Gastroesophageal sphincter (tissue), 3 donors: ENCODE results near the gene RHBG.

Experiments
- POLR2A ChIP-seq, 2 donors: fragments of 450-650 bp; IDR thresholded peaks; one replicate each; pipeline ENCODE4 v1.6.1; 2017; ENCODE audit warnings: antibody characterized with exemption in 2 of 2, mild to moderate bottlenecking in 2 of 2, moderate library complexity in 1 of 2
- POLR2AphosphoS5 ChIP-seq: sonication (generic); formaldehyde crosslinking; IDR thresholded peaks from one replicate; pipeline ENCODE4 v1.6.1; 2017; ENCODE audit warnings: antibody characterized with exemption
- TF ChIP-seq, protein P1 (sequence below), 4 experiments: fragments of 200-600 bp in 2 of 4; fragments of 450-650 bp in 2 of 4; sonication (generic) in 1 of 4; IDR thresholded peaks; one replicate each; pipeline ENCODE4 v1.5.1; 2017 to 2019; ENCODE audit warnings: antibody characterized with exemption in 4 of 4, mild to moderate bottlenecking in 2 of 4, moderate library complexity in 2 of 4

- TF ChIP-seq, protein P1, sequence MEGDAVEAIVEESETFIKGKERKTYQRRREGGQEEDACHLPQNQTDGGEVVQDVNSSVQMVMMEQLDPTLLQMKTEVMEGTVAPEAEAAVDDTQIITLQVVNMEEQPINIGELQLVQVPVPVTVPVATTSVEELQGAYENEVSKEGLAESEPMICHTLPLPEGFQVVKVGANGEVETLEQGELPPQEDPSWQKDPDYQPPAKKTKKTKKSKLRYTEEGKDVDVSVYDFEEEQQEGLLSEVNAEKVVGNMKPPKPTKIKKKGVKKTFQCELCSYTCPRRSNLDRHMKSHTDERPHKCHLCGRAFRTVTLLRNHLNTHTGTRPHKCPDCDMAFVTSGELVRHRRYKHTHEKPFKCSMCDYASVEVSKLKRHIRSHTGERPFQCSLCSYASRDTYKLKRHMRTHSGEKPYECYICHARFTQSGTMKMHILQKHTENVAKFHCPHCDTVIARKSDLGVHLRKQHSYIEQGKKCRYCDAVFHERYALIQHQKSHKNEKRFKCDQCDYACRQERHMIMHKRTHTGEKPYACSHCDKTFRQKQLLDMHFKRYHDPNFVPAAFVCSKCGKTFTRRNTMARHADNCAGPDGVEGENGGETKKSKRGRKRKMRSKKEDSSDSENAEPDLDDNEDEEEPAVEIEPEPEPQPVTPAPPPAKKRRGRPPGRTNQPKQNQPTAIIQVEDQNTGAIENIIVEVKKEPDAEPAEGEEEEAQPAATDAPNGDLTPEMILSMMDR (IDR thresholded peaks at IDR 0.05): no peak
- TF ChIP-seq POLR2A (IDR thresholded peaks at IDR 0.05): no peak
- TF ChIP-seq POLR2AphosphoS5: no peak
Observed at GRCh38 chr1:156424806-156425432, 55.9 kb downstream of the RHBG start.
